ENCODE data around the gene ITIH4. TPM values are rescaled to one million over a fixed set of nuclear protein-coding genes. Genes with fewer than 3 reads are reported as not detected.

ITIH4 gene
- polyA plus RNA-seq, 1 of the 3 experiments (the other 2 are of a cell fraction) = 2.0 TPM

GRCh38 chr3:52824037-52824436, 6.4 kb downstream of the ITIH4 start:
- TF ChIP-seq FOXJ3 (CRISPR knock-in tag; IDR thresholded peaks at IDR 0.05) = no peak
- TF ChIP-seq RCOR1 (IDR thresholded peaks at IDR 0.05; ENCODE audit: low read length) = no peak
- TF ChIP-seq RAD21 (IDR thresholded peaks at IDR 0.05; ENCODE audit: low read length) = no peak
- no peak for TF ChIP-seq MXI1 (IDR thresholded peaks at IDR 0.05; ENCODE audit: low read depth, low read length)
- TF ChIP-seq, protein P1, sequence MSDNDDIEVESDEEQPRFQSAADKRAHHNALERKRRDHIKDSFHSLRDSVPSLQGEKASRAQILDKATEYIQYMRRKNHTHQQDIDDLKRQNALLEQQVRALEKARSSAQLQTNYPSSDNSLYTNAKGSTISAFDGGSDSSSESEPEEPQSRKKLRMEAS (IDR thresholded peaks at IDR 0.05; ENCODE audit: low read depth) = no peak
- TF ChIP-seq, protein P2, sequence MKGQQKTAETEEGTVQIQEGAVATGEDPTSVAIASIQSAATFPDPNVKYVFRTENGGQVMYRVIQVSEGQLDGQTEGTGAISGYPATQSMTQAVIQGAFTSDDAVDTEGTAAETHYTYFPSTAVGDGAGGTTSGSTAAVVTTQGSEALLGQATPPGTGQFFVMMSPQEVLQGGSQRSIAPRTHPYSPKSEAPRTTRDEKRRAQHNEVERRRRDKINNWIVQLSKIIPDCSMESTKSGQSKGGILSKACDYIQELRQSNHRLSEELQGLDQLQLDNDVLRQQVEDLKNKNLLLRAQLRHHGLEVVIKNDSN (IDR thresholded peaks at IDR 0.05; ENCODE audit: borderline replicate concordance, low read depth) = no peak
- no peak for TF ChIP-seq FOSL2 (IDR thresholded peaks at IDR 0.05; ENCODE audit: borderline replicate concordance, low read depth)
- TF ChIP-seq EP300 (IDR thresholded peaks at IDR 0.05; ENCODE audit: borderline replicate concordance in 1 of 2, low read depth in 1 of 2, low read length in 1 of 2) = no peak
- TF ChIP-seq RXRA (IDR thresholded peaks at IDR 0.05; ENCODE audit: borderline replicate concordance, low read depth) = no peak
- TF ChIP-seq MEF2A (IDR thresholded peaks at IDR 0.05; ENCODE audit: borderline replicate concordance, low read depth) = no peak
- no peak for TF ChIP-seq CHD2 (IDR thresholded peaks at IDR 0.05; ENCODE audit: low read length, partially characterized antibody)
- no peak for TF ChIP-seq USF2 (IDR thresholded peaks at IDR 0.05; ENCODE audit: borderline replicate concordance, low read depth, low read length)
- Histone ChIP-seq H2AFZ (ENCODE audit: low read depth) (no peak overlapping the region), H3K27me3 (ENCODE audit: insufficient read depth) (no peaks in the 10 kb centered on the region), H3K27ac (ENCODE audit: low read depth in 2 of 2, low read length in 1 of 2) (no peak overlapping the region), H3K9me2 (no peaks in the 10 kb centered on the region), H3K36me3 (replicated peaks in 1 of 2; ENCODE audit: control insufficient read depth in 1 of 2, insufficient read depth in 2 of 2, low read length in 1 of 2) (no peaks in the 10 kb centered on the region), H3K79me2 (ENCODE audit: insufficient read depth) (no peaks in the 10 kb centered on the region), H3K4me2 (no peak overlapping the region), H3K4me3 (ENCODE audit: low read depth in 2 of 2, low read length in 1 of 2) (no peak overlapping the region), H4K20me1 (ENCODE audit: insufficient read depth) (no peaks in the 10 kb centered on the region), H3K9ac (no peak overlapping the region), H3K4me1 (ENCODE audit: control insufficient read depth in 1 of 2, insufficient read depth in 2 of 2, low read depth in 1 of 2, low read length in 1 of 2) (peaks cover 0 to 10% of the 10 kb centered on the region in 2 experiments; a peak in 1 of 4 replicates), H3K9me3 (no peaks in the 10 kb centered on the region), H3F3A (replicated peaks; ENCODE audit: insufficient read depth) (no peaks in the 10 kb centered on the region)
- no peak for DNase-seq
- WGBS (ENCODE audit: low lambda C conversion rate) = 82% methylated on average over 7 of the region's 10 CpGs
- CTCF ChIA-PET = no interaction called here
- POLR2A ChIA-PET = no interaction called here

- Histone ChIP-seq H3K9me2 (no peaks in the 10 kb centered on the region), H3K4me2 (no peak overlapping the region), H3K27ac (ENCODE audit: low read depth in 2 of 2, low read length in 1 of 2) (no peak overlapping the region), H3K9me3 (no peaks in the 10 kb centered on the region), H3K9ac (no peak overlapping the region), H3F3A (replicated peaks; ENCODE audit: insufficient read depth) (no peaks in the 10 kb centered on the region), H3K27me3 (ENCODE audit: insufficient read depth) (no peaks in the 10 kb centered on the region), H3K79me2 (ENCODE audit: insufficient read depth) (no peaks in the 10 kb centered on the region), H3K4me1 (ENCODE audit: control insufficient read depth in 1 of 2, insufficient read depth in 2 of 2, low read depth in 1 of 2, low read length in 1 of 2) (peaks cover 0 to under 1% of the 10 kb centered on the region in 2 experiments; a peak in 1 of 4 replicates), H3K36me3 (replicated peaks in 1 of 2; ENCODE audit: control insufficient read depth in 1 of 2, insufficient read depth in 2 of 2, low read length in 1 of 2) (no peaks in the 10 kb centered on the region), H2AFZ (ENCODE audit: low read depth) (no peak overlapping the region), H3K4me3 (ENCODE audit: low read depth in 2 of 2, low read length in 1 of 2) (no peak overlapping the region), H4K20me1 (ENCODE audit: insufficient read depth) (no peaks in the 10 kb centered on the region)
- ChIA-PET CTCF (interaction anchor here (2.3 kb wide), 1 partner anchor 11 kb away, joined by 8 read pairs; no protein-coding TSS in a partner anchor), POLR2A (no interaction called here)
- no peak for DNase-seq
- WGBS (ENCODE audit: low lambda C conversion rate) = 75% methylated on average over 2 of the region's 5 CpGs
- TF ChIP-seq ELF1 (IDR thresholded peaks at IDR 0.05) = no peak
- TF ChIP-seq RFX5 (IDR thresholded peaks at IDR 0.05; ENCODE audit: low read length) = no peak
- TF ChIP-seq, protein P3, sequence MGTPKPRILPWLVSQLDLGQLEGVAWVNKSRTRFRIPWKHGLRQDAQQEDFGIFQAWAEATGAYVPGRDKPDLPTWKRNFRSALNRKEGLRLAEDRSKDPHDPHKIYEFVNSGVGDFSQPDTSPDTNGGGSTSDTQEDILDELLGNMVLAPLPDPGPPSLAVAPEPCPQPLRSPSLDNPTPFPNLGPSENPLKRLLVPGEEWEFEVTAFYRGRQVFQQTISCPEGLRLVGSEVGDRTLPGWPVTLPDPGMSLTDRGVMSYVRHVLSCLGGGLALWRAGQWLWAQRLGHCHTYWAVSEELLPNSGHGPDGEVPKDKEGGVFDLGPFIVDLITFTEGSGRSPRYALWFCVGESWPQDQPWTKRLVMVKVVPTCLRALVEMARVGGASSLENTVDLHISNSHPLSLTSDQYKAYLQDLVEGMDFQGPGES (IDR thresholded peaks at IDR 0.05; ENCODE audit: low read depth, low read length) = no peak
- TF ChIP-seq GABPA (IDR thresholded peaks at IDR 0.05; ENCODE audit: low read depth) = no peak
- no peak for TF ChIP-seq NRF1 (IDR thresholded peaks at IDR 0.05; ENCODE audit: low read depth, low read length)
- TF ChIP-seq, protein P2 (IDR thresholded peaks at IDR 0.05; ENCODE audit: borderline replicate concordance, low read depth) = no peak
- no peak for TF ChIP-seq TAF1 (IDR thresholded peaks at IDR 0.05; ENCODE audit: borderline replicate concordance, low read depth, low read length)
- TF ChIP-seq FOXM1 (IDR thresholded peaks at IDR 0.05; ENCODE audit: low read depth) = no peak
- no peak for TF ChIP-seq FOXJ3 (CRISPR knock-in tag; IDR thresholded peaks at IDR 0.05)
- TF ChIP-seq, protein P4, sequence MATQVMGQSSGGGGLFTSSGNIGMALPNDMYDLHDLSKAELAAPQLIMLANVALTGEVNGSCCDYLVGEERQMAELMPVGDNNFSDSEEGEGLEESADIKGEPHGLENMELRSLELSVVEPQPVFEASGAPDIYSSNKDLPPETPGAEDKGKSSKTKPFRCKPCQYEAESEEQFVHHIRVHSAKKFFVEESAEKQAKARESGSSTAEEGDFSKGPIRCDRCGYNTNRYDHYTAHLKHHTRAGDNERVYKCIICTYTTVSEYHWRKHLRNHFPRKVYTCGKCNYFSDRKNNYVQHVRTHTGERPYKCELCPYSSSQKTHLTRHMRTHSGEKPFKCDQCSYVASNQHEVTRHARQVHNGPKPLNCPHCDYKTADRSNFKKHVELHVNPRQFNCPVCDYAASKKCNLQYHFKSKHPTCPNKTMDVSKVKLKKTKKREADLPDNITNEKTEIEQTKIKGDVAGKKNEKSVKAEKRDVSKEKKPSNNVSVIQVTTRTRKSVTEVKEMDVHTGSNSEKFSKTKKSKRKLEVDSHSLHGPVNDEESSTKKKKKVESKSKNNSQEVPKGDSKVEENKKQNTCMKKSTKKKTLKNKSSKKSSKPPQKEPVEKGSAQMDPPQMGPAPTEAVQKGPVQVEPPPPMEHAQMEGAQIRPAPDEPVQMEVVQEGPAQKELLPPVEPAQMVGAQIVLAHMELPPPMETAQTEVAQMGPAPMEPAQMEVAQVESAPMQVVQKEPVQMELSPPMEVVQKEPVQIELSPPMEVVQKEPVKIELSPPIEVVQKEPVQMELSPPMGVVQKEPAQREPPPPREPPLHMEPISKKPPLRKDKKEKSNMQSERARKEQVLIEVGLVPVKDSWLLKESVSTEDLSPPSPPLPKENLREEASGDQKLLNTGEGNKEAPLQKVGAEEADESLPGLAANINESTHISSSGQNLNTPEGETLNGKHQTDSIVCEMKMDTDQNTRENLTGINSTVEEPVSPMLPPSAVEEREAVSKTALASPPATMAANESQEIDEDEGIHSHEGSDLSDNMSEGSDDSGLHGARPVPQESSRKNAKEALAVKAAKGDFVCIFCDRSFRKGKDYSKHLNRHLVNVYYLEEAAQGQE (IDR thresholded peaks at IDR 0.05; ENCODE audit: low read depth, low read length) = no peak
- no peak for TF ChIP-seq USF2 (IDR thresholded peaks at IDR 0.05; ENCODE audit: borderline replicate concordance, low read depth, low read length)
These were observed 8.1 kb downstream of the ITIH4 start for GRCh38 chr3:52822363-52822762.

Data from SK-N-SH (cell line).